K562 (cell line): Measurements from ENCODE around the gene C14orf39. TPM values are rescaled to one million over a fixed set of nuclear protein-coding genes. Genes with fewer than 3 reads are reported as not detected.

Source experiments
- ATAC-seq: fragments of 200-7000 bp; cut with Tn5 transposase; 3 replicates; pipeline ENCODE4 v1.9.1; 2020; ENCODE audit warnings: moderate library complexity
- BruUV-seq: library from RNA; stranded (reverse); fragments of 400-500 nt; replicated peaks from 2 replicates; lab custom pipeline; 2021; lab: Mats Ljungman, UMichigan
- CTCF ChIA-PET: fragments of 300-600 bp; formaldehyde crosslinking; extraction: SDS; loops from one replicate; lab custom pipeline; 2021; ENCODE audit warnings: low intra/inter-chr PET ratio; lab: Yijun Ruan, JAX
- POLR2A ChIA-PET: fragments of 300-600, 350-650 bp; sonication (Branson Sonifier 250); formaldehyde crosslinking; extraction: SDS; loops from one replicate; lab custom pipeline; 2021; ENCODE audit warnings: antibody characterized with exemption, inconsistent platforms; lab: Yijun Ruan, JAX
- DNase-seq, 4 experiments: peaks; one replicate each; pipeline versions ENCODE4 v3.0.0 to v3.0.0-alpha.2; 2011 to 2018; ENCODE audit warnings: low spot score in 3 of 4, mixed read lengths in 3 of 4; ENCODE audit errors: extremely low read depth in 1 of 4
- FAIRE-seq: peaks from 2 replicates; lab custom pipeline; 2011; peaks lifted over from hg19 to GRCh38; lab: Jason Lieb, UNC
- H2AFZ ChIP-seq: 2 replicates; pipeline ENCODE4 v1.6.0; 2011; ENCODE audit warnings: low read depth, low read length, control low read depth, inconsistent platforms
- H3K27ac ChIP-seq: fragments of 200-600 bp; 3 replicates; pipeline ENCODE4 v1.8.0; 2011; ENCODE audit warnings: low read depth, mild to moderate bottlenecking, control low read depth, inconsistent platforms, low read length, moderate library complexity, mixed read lengths; ENCODE audit errors: extremely low read depth
- H3K27me3 ChIP-seq, 2 experiments: fragments of 300-600 bp in 1 of 2; 2 replicates in 1 of 2; 3 replicates in 1 of 2; pipeline versions ENCODE4 v1.6.0 to v1.8.0; 2011; ENCODE audit warnings: inconsistent platforms in 2 of 2, low read length in 2 of 2, mild to moderate bottlenecking in 1 of 2, mixed read lengths in 1 of 2, moderate library complexity in 1 of 2; ENCODE audit not compliant: control insufficient read depth in 2 of 2, insufficient read depth in 2 of 2
- H3K36me3 ChIP-seq: fragments of 300-600 bp; 3 replicates; pipeline ENCODE4 v1.8.0; 2011; ENCODE audit warnings: mild to moderate bottlenecking, low read length, inconsistent platforms; ENCODE audit not compliant: control insufficient read depth, insufficient read depth
- H3K4me1 ChIP-seq, 2 experiments: fragments of 200-600 bp in 1 of 2; replicated peaks in 1 of 2; 2 replicates in 1 of 2; 3 replicates in 1 of 2; pipeline versions ENCODE4 v1.5.1 to v1.8.0; 2011; ENCODE audit warnings: inconsistent platforms in 2 of 2, low read length in 2 of 2, mild to moderate bottlenecking in 1 of 2, mixed read lengths in 1 of 2, moderate library complexity in 1 of 2; ENCODE audit not compliant: control insufficient read depth in 2 of 2, insufficient read depth in 2 of 2
- H3K4me2 ChIP-seq: 2 replicates; pipeline ENCODE4 v1.6.1; 2011; ENCODE audit warnings: low read length, control low read depth, inconsistent platforms, mixed read lengths; ENCODE audit not compliant: insufficient read depth
- H3K4me3 ChIP-seq: fragments of 200-600 bp; sonication (generic), shearing (Covaris generic); 2 replicates; pipeline ENCODE4 v1.5.1; 2016; ENCODE audit warnings: control low read depth, inconsistent platforms
- H3K79me2 ChIP-seq: fragments of 200-600 bp; 3 replicates; pipeline ENCODE4 v1.8.0; 2011; ENCODE audit warnings: low read length, inconsistent platforms; ENCODE audit not compliant: control insufficient read depth, insufficient read depth
- H3K9ac ChIP-seq, 2 experiments: 2 replicates each; pipeline versions ENCODE4 v1.6.0 to v1.6.1; 2011; ENCODE audit warnings: low read depth in 2 of 2, low read length in 2 of 2, control low read depth in 1 of 2, inconsistent platforms in 1 of 2, mild to moderate bottlenecking in 1 of 2, mixed read lengths in 1 of 2; ENCODE audit not compliant: insufficient read depth in 1 of 2
- H3K9me1 ChIP-seq: one replicate; pipeline ENCODE4 v1.6.0; 2011; ENCODE audit warnings: inconsistent platforms, mild to moderate bottlenecking, low read length, moderate library complexity; ENCODE audit not compliant: control insufficient read depth, insufficient read depth
- H3K9me3 ChIP-seq: replicated peaks from 2 replicates; pipeline ENCODE4 v1.5.1; 2011; ENCODE audit warnings: low read depth, low read length, inconsistent platforms; ENCODE audit not compliant: control insufficient read depth, insufficient read depth
- H4K20me1 ChIP-seq: replicated peaks from 2 replicates; pipeline ENCODE4 v1.6.1; 2011; ENCODE audit warnings: low read length, inconsistent platforms, mixed read lengths; ENCODE audit not compliant: control insufficient read depth, insufficient read depth
- ARNT ChIP-seq, 2 experiments: fragments of 450-650 bp; IDR thresholded peaks; 2 replicates each; pipeline ENCODE4 v1.6.1; 2016; ENCODE audit warnings: mild to moderate bottlenecking in 1 of 2
- CCNT2 ChIP-seq: IDR thresholded peaks from 2 replicates; pipeline ENCODE4 v1.6.1; 2011; ENCODE audit warnings: borderline replicate concordance, low read depth, mild to moderate bottlenecking, moderate library complexity, mixed read lengths, low read length; ENCODE audit not compliant: insufficient read length; ENCODE audit errors: extremely low read depth
- EWSR1 ChIP-seq: fragments of 450-650 bp; IDR thresholded peaks from 2 replicates; pipeline ENCODE4 v1.6.1; 2018; ENCODE audit warnings: borderline replicate concordance, mild to moderate bottlenecking, low read depth, moderate library complexity; ENCODE audit not compliant: partially characterized antibody
- HDAC8 ChIP-seq: fragments of 450-650 bp; IDR thresholded peaks from 2 replicates; pipeline ENCODE4 v1.6.1; 2016; ENCODE audit warnings: mild to moderate bottlenecking, missing genetic modification characterization, moderate library complexity, missing compliant biosample characterization
- KDM4B ChIP-seq, 2 experiments: fragments of 450-650 bp in 1 of 2; sonication (generic) in 1 of 2; IDR thresholded peaks; 2 replicates each; pipeline ENCODE4 v1.6.1; 2016 to 2017; ENCODE audit warnings: borderline replicate concordance in 2 of 2, antibody characterized with exemption in 1 of 2, low read depth in 1 of 2, mild to moderate bottlenecking in 1 of 2
- NFE2 ChIP-seq: IDR thresholded peaks from 2 replicates; pipeline ENCODE4 v1.6.1; 2014; ENCODE audit warnings: antibody characterized with exemption, low read depth
- POLR2AphosphoS5 ChIP-seq: IDR thresholded peaks from 2 replicates; pipeline ENCODE4 v1.6.1; 2011; ENCODE audit warnings: mild to moderate bottlenecking, low read depth, low read length, moderate library complexity; ENCODE audit not compliant: control insufficient read depth, insufficient read depth
- SMAD3 ChIP-seq: fragments of 450-650 bp; formaldehyde crosslinking; conservative IDR thresholded peaks from 2 replicates; pipeline ENCODE4 v1.4.0; 2020; ENCODE audit warnings: mild to moderate bottlenecking
- SNAPC5 ChIP-seq: fragments of 250-450 bp; sonication (Bioruptor Pico); IDR thresholded peaks from 2 replicates; pipeline ENCODE4 v1.8.0; 2021; ENCODE audit warnings: moderate library complexity, mild to moderate bottlenecking, inconsistent platforms
- SRSF3 ChIP-seq: fragments of 200-400 bp; formaldehyde crosslinking; IDR thresholded peaks from 2 replicates; pipeline ENCODE4 v1.6.1; 2016; ENCODE audit warnings: mild to moderate bottlenecking, low read length, moderate library complexity; ENCODE audit not compliant: insufficient read depth
- TBP ChIP-seq: optimal IDR thresholded peaks from 2 replicates; pipeline ENCODE3; 2011; ENCODE audit warnings: low read depth, low read length, improper control_type of control experiment
- ZNF133 ChIP-seq: fragments of 250-450 bp; sonication (Bioruptor Pico); IDR thresholded peaks from 2 replicates; pipeline ENCODE4 v1.4.0; 2020; ENCODE audit warnings: mild to moderate bottlenecking
- ZNF318 ChIP-seq, 2 experiments: fragments of 450-650 bp; IDR thresholded peaks; 2 replicates each; pipeline ENCODE4 v1.6.1; 2016; ENCODE audit warnings: mild to moderate bottlenecking in 2 of 2, borderline replicate concordance in 1 of 2, low read depth in 1 of 2, moderate library complexity in 1 of 2
- ZNF695 ChIP-seq: fragments of 450-650 bp; formaldehyde crosslinking; IDR thresholded peaks from 2 replicates; pipeline ENCODE4 v1.4.0; 2020; ENCODE audit warnings: mild to moderate bottlenecking, moderate library complexity
- WGBS: fragments of 100-300 bp; shearing (Covaris generic); methylation state at CpG from one replicate; pipeline ENCODE4 v1.1.6; 2016; ENCODE audit warnings: low coverage, mixed read lengths; ENCODE audit not compliant: insufficient coverage; ENCODE audit errors: missing lambda C conversion rate; 5-methylcytosine and 5-hydroxymethylcytosine counted together
- in situ Hi-C: fragments of 300-500 bp; cut with MboI; formaldehyde crosslinking; loops from 4 replicates; pipeline ENCODE4 v1.15.0; 2018; ENCODE audit warnings: inconsistent platforms, mixed read lengths
- intact Hi-C: fragments of 100-400 bp; cut with micrococcal nuclease; formaldehyde crosslinking; loops from 2 replicates; pipeline ENCODE4 v1.14.2; 2022
- polyA plus RNA-seq, 8 experiments: library from polyadenylated mRNA; depleted of rRNA in 4 of 8; stranded (reverse) in 5 of 8; unstranded in 3 of 8; fragments of >200 nt; fragmentation: Nextera tagmentation in 2 of 8; fragmentation: Illumina TruSeq in 1 of 8; extraction: Ambion mirVana in 2 of 8; extraction: Trizol in 1 of 8; gene quantifications; 2 replicates each; pipeline versions ENCODE4 v1.2.1 to v1.2.3, GENCODE V29; 2011 to 2014; ENCODE audit warnings: inconsistent platforms in 1 of 8, missing spikeins in 1 of 8
- total RNA-seq, 7 experiments: library from RNA; depleted of rRNA in 6 of 7; stranded (reverse); fragments of >200 nt in 6 of 7; fragmentation: Illumina TruSeq in 2 of 7; extraction: Trizol in 2 of 7; gene quantifications; 2 replicates each; pipeline versions ENCODE4 v1.2.1 to v1.2.3, GENCODE V29; 2011 to 2021; ENCODE audit warnings: low replicate concordance in 1 of 7

Gene C14orf39
- total and polyA plus RNA-seq, 9 of the 15 experiments (the other 6 are each of a cell fraction or from before 2014, with no cell fraction given) = 0.54 to 6.7 (median 1.4) TPM

GRCh38 chr14:60514378-60514740 lies 28.5 kb upstream of the C14orf39 start:
- TF ChIP-seq ZNF318 (IDR thresholded peaks at IDR 0.05; ENCODE audit: borderline replicate concordance in 1 of 2, low read depth in 1 of 2) (no peak), SNAPC5 (no peak), ZNF133 (no peak), ARNT (IDR thresholded peaks at IDR 0.05) (no peak), EWSR1 (no peak), CCNT2 (no peak), ZNF695 (CRISPR knock-in tag) (no peak), HDAC8 (tag) (no peak), TBP (no peak), SRSF3 (no peak), NFE2 (no peak), POLR2AphosphoS5 (no peak), SMAD3 (CRISPR knock-in tag) (no peak), KDM4B (IDR thresholded peaks at IDR 0.05; ENCODE audit: borderline replicate concordance in 2 of 2, low read depth in 1 of 2) (no peak)
- no peaks in the 10 kb centered on the region for H3K36me3 ChIP-seq

More at GRCh38 chr14:60514378-60514740, 28.5 kb upstream of the C14orf39 start:
- DNase-seq (no peak), FAIRE-seq (no peak), ATAC-seq (no peak)
- H3K9ac ChIP-seq = no peak overlapping the region
- no TSS peak for BruUV-seq
- H4K20me1 ChIP-seq = no peaks in the 10 kb centered on the region
- 3% methylated on average over 7 of the region's 10 CpGs for WGBS
- in situ Hi-C loops (no loop called here), intact Hi-C loops (no loop called here)
- peak overlapping the region; percentile 30; the same call in 1 of the 2 replicates for H3K4me3 ChIP-seq
- no peaks in the 10 kb centered on the region for H3K9me3 ChIP-seq
- H3K27me3 ChIP-seq = peaks cover 9 to 30% of the 10 kb centered on the region in 2 experiments; a peak in 3 of 5 replicates
- 0 out of 2 replicates have a peak overlapping the region, but pooled peaks have one; percentile 25 for H3K4me2 ChIP-seq
- no peaks in the 10 kb centered on the region for H3K9me1 ChIP-seq
- ChIA-PET CTCF (no interaction called here), POLR2A (interaction anchor here (1.1 kb wide), 1 partner anchor 20 kb away, joined by 4 read pairs; no protein-coding TSS in a partner anchor)
- peaks cover 0 to 13% of the 10 kb centered on the region in 2 experiments; a peak in 1 of 5 replicates for H3K4me1 ChIP-seq
- no peaks in the 10 kb centered on the region for H3K79me2 ChIP-seq
- no peak overlapping the region for H3K27ac ChIP-seq
- no peak overlapping the region for H2AFZ ChIP-seq
